Tibial nerve (tissue), 4 donors: ENCODE data around the gene NCSTN. TPM values are rescaled to one million over a fixed set of nuclear protein-coding genes. Genes with fewer than 3 reads are reported as not detected.

Experiments used
- DNase-seq, 2 donors: peaks; one replicate each; pipeline ENCODE4 v3.0.0-alpha.2; 2019; ENCODE audit warnings: low spot score in 2 of 2
- H3K27ac ChIP-seq, 4 donors: fragments of 200-600 bp; sonication (generic) in 3 of 4; one replicate each; pipeline ENCODE4 v1.5.1; 2017 to 2019; ENCODE audit warnings: mild to moderate bottlenecking in 1 of 4
- H3K27me3 ChIP-seq, 2 donors: fragments of 200-600 bp; sonication (generic) in 1 of 2; one replicate each; pipeline versions ENCODE4 v1.5.1 to v1.6.0; 2017 to 2019
- H3K36me3 ChIP-seq, 3 donors: fragments of 200-600 bp; sonication (generic); one replicate each; pipeline ENCODE4 v1.5.1; 2018 to 2019
- H3K4me1 ChIP-seq, 4 donors: fragments of 200-600 bp; sonication (generic) in 3 of 4; one replicate each; pipeline ENCODE4 v1.5.1; 2017 to 2019
- H3K4me3 ChIP-seq, 4 donors: fragments of 200-600 bp; sonication (generic) in 3 of 4; one replicate each; pipeline ENCODE4 v1.5.1; 2017 to 2019; ENCODE audit warnings: mild to moderate bottlenecking in 1 of 4, moderate library complexity in 1 of 4
- H3K9me3 ChIP-seq, 4 donors: fragments of 200-600 bp; sonication (generic) in 3 of 4; one replicate each; pipeline ENCODE4 v1.5.1; 2017 to 2019
- EP300 ChIP-seq, 2 donors: sonication (generic); formaldehyde crosslinking; IDR thresholded peaks; one replicate each; pipeline ENCODE4 v1.6.1; 2017; ENCODE audit warnings: antibody characterized with exemption in 2 of 2, mild to moderate bottlenecking in 1 of 2
- POLR2A ChIP-seq, 2 donors: fragments of 450-650 bp; IDR thresholded peaks; one replicate each; pipeline ENCODE4 v1.6.1; 2017; ENCODE audit warnings: antibody characterized with exemption in 2 of 2, mild to moderate bottlenecking in 2 of 2, moderate library complexity in 2 of 2
- WGBS, 2 donors: methylation state at CpG; one replicate each; pipeline ENCODE4 v1.1.5; 2018; 5-methylcytosine and 5-hydroxymethylcytosine counted together
- total RNA-seq, 4 donors: library from RNA; depleted of rRNA; stranded (reverse); fragments of >200 nt; gene quantifications; one replicate each; pipeline ENCODE4 v1.1.0, GENCODE V29; 2016
- TF ChIP-seq, protein P1 (sequence below), 5 experiments: fragments of 200-600 bp in 3 of 5; fragments of 450-650 bp in 2 of 5; sonication (generic) in 3 of 5; IDR thresholded peaks; one replicate each; pipeline ENCODE4 v1.5.1; 2016 to 2019; ENCODE audit warnings: antibody characterized with exemption in 5 of 5, mild to moderate bottlenecking in 3 of 5, moderate library complexity in 2 of 5

NCSTN gene
- total RNA-seq, 4 donors from 2014 or later, result 60.6 to 85.5 (median 73.0) TPM

- TF ChIP-seq EP300 (IDR thresholded peaks at IDR 0.05) (no peak), POLR2A (IDR thresholded peaks at IDR 0.05) (no peak)
- TF ChIP-seq, protein P1, sequence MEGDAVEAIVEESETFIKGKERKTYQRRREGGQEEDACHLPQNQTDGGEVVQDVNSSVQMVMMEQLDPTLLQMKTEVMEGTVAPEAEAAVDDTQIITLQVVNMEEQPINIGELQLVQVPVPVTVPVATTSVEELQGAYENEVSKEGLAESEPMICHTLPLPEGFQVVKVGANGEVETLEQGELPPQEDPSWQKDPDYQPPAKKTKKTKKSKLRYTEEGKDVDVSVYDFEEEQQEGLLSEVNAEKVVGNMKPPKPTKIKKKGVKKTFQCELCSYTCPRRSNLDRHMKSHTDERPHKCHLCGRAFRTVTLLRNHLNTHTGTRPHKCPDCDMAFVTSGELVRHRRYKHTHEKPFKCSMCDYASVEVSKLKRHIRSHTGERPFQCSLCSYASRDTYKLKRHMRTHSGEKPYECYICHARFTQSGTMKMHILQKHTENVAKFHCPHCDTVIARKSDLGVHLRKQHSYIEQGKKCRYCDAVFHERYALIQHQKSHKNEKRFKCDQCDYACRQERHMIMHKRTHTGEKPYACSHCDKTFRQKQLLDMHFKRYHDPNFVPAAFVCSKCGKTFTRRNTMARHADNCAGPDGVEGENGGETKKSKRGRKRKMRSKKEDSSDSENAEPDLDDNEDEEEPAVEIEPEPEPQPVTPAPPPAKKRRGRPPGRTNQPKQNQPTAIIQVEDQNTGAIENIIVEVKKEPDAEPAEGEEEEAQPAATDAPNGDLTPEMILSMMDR (IDR thresholded peaks at IDR 0.05), result no peak
- Histone ChIP-seq H3K36me3 (peaks cover 0 to 88% (median 4%) of the 10 kb centered on the region in 3 donors), H3K27ac (no peak overlapping the region), H3K4me3 (no peak overlapping the region), H3K4me1 (peaks cover 0 to 7% (median 0%) of the 10 kb centered on the region in 4 donors), H3K27me3 (no peaks in the 10 kb centered on the region), H3K9me3 (no peaks in the 10 kb centered on the region)
- no peak for DNase-seq
- 94 to 96% methylated on average over 6 of the region's 6 CpGs for WGBS, 2 donors
Observed at GRCh38 chr1:160322831-160323230, 20.4 kb upstream of the NCSTN start.

GRCh38 chr1:160325252-160325651, 17.9 kb upstream of the NCSTN start:
- Histone ChIP-seq H3K27ac (no peak overlapping the region), H3K36me3 (peaks cover 0 to 95% (median 12%) of the 10 kb centered on the region in 3 donors), H3K4me3 (no peak overlapping the region), H3K9me3 (no peaks in the 10 kb centered on the region), H3K4me1 (peaks cover 0 to under 1% (median 0%) of the 10 kb centered on the region in 4 donors), H3K27me3 (no peaks in the 10 kb centered on the region)
- TF ChIP-seq EP300 (IDR thresholded peaks at IDR 0.05) (no peak), POLR2A (IDR thresholded peaks at IDR 0.05) (no peak)
- TF ChIP-seq, protein P1 (IDR thresholded peaks at IDR 0.05), result no peak
- no peak for DNase-seq
- WGBS, 2 donors, result 95 to 97% methylated on average over 4 of the region's 4 CpGs

DNA sequence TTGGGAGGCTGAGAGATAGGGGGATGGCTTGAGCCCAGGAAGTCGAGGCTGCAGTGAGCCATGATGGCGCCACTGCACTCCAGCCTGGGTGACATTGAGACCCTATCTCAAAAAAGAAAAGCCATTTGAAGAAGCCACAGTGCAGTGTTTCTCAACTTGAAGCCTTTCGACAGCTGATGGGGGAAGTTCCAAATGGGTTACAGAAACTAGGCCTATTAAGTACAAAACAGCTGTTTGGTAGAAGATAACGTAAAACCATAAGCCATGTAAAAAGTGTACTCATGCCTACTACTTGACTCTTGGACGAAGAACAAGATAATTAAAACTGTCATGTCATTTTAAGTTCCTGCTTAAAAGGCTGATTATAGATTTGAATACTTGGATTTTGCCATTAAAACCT, 16.8 kb upstream of the NCSTN start:
- Histone ChIP-seq H3K4me1 (no peaks in the 10 kb centered on the region), H3K27ac (no peak overlapping the region), H3K4me3 (no peak overlapping the region), H3K27me3 (no peaks in the 10 kb centered on the region), H3K36me3 (peaks cover 0 to 99% (median 13%) of the 10 kb centered on the region in 3 donors), H3K9me3 (no peaks in the 10 kb centered on the region)
- TF ChIP-seq, protein P1 (IDR thresholded peaks at IDR 0.05), result no peak
- TF ChIP-seq EP300 (IDR thresholded peaks at IDR 0.05), result no peak
- no peak for TF ChIP-seq POLR2A (IDR thresholded peaks at IDR 0.05)
- DNase-seq, result no peak
- 83 to 92% methylated on average over 5 of the region's 5 CpGs for WGBS, 2 donors

DNA sequence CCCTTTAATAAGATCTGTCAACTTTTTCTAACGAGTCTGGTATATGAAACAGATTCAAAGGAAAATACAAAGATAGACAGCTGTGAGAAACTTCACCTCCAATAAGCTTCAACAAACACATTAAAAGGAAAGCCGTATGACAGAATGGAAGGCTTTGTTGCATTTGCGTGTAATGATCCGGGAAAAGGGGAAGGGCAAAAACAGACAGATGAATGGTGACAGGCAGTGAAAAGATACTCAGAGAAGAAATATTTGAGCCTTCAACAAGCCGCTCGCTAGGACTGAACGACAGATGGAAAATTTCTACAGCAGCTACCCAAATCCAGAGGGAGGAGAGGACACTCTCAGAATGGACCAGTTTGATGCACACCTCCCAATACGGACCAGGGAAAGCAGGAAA, 15.0 kb upstream of the NCSTN start:
- Histone ChIP-seq H3K4me1 (no peaks in the 10 kb centered on the region), H3K4me3 (no peak overlapping the region), H3K9me3 (no peaks in the 10 kb centered on the region), H3K36me3 (peaks cover 6 to 99% (median 13%) of the 10 kb centered on the region in 3 donors), H3K27ac (no peak overlapping the region), H3K27me3 (no peaks in the 10 kb centered on the region)
- TF ChIP-seq, protein P1 (IDR thresholded peaks at IDR 0.05), result no peak
- TF ChIP-seq POLR2A (IDR thresholded peaks at IDR 0.05) (no peak), EP300 (IDR thresholded peaks at IDR 0.05) (no peak)
- WGBS, 2 donors, result 58 to 59% methylated on average over 8 of the region's 8 CpGs
- no peak for DNase-seq

- DNase-seq, result no peak
Observed at GRCh38 chr1:160330119-160330518, 13.1 kb upstream of the NCSTN start.

More at GRCh38 chr1:160330119-160330518, 13.1 kb upstream of the NCSTN start:
- no peak for TF ChIP-seq EP300 (IDR thresholded peaks at IDR 0.05)
- no peak for TF ChIP-seq POLR2A (IDR thresholded peaks at IDR 0.05)
- TF ChIP-seq, protein P1 (IDR thresholded peaks at IDR 0.05), result no peak
- H3K27ac ChIP-seq, result no peak overlapping the region
- no peaks in the 10 kb centered on the region for H3K27me3 ChIP-seq
- no peak overlapping the region for H3K4me3 ChIP-seq
- H3K36me3 ChIP-seq, result peaks cover 6 to 99% (median 14%) of the 10 kb centered on the region in 3 donors
- no peaks in the 10 kb centered on the region for H3K9me3 ChIP-seq
- H3K4me1 ChIP-seq, result no peaks in the 10 kb centered on the region
